Activated T-cell treated with anti-CD3 and anti-CD28 coated beads, Interleukin-2, amount 50 U/mL, for 1 hour (primary cell): ENCODE measurements around the gene CDCA8.
"Not testable (repeated sequence)": the region's sequence is repeated elsewhere in the genome, so short reads cannot be mapped to it uniquely, and the experiment has no call there.

Source experiments
- DNase-seq: peaks from one replicate; pipeline ENCODE4 v3.0.0-alpha.2; 2020

CDCA8 gene

GRCh38 chr1:37718181-37718900 lies 26.0 kb downstream of the CDCA8 start:
- no peak for DNase-seq

GRCh38 chr1:37718901-37719571 lies 26.7 kb downstream of the CDCA8 start:
- no peak for DNase-seq

GRCh38 chr1:37719572-37720195 lies 27.4 kb downstream of the CDCA8 start:
- no peak for DNase-seq

GRCh38 chr1:37720231-37721130 lies 28.2 kb downstream of the CDCA8 start:
- no peak for DNase-seq

- DNase-seq = no peak
Measured at GRCh38 chr1:37721565-37721964, 29.2 kb downstream of the CDCA8 start.

- no peak for DNase-seq
Measured at GRCh38 chr1:37722181-37723071, 30.1 kb downstream of the CDCA8 start.

- DNase-seq = no peak
Measured at GRCh38 chr1:37723072-37723389, 30.7 kb downstream of the CDCA8 start.

GRCh38 chr1:37723390-37724078 lies 31.2 kb downstream of the CDCA8 start:
- no peak for DNase-seq

- no peak for DNase-seq
Measured at GRCh38 chr1:37724575-37724974, 32.3 kb downstream of the CDCA8 start.

- DNase-seq = no peak
Measured at GRCh38 chr1:37725851-37726613, 33.7 kb downstream of the CDCA8 start.

- DNase-seq = no peak
Measured at GRCh38 chr1:37726751-37727585, 34.7 kb downstream of the CDCA8 start.

- no peak for DNase-seq
Measured at GRCh38 chr1:37728416-37728815, 36.1 kb downstream of the CDCA8 start.

GRCh38 chr1:37730376-37730775 lies 38.1 kb downstream of the CDCA8 start:
- no peak for DNase-seq

- DNase-seq = no peak
Measured at GRCh38 chr1:37731312-37732019, 39.1 kb downstream of the CDCA8 start.

- no peak for DNase-seq
Measured at GRCh38 chr1:37732111-37732780, 39.9 kb downstream of the CDCA8 start.

GRCh38 chr1:37734629-37735591 lies 42.6 kb downstream of the CDCA8 start:
- no peak for DNase-seq

- not testable (repeated sequence) for DNase-seq
Measured at GRCh38 chr1:37737975-37738374, 45.7 kb downstream of the CDCA8 start.
